ENCODE measurements around the gene SGCD.

DNA sequence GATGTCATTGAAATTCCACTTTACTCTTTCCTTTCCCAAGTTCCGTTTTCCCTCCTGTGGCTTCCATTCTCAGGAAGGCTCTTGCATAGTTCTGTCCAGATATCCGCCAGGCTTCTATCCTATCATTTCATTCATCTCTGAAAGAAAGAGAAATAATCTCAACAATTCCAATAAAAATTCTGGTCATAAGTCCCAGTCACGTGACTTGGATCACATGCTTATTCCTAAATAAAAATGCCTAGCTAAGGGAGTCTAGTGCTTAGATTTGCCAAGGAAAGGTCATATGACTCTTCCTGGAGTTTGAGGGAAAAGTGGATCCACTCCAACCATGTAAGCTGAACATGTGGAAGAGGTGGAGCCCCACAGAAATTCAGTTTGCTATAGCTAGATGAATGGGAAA lies 377.2 kb downstream of the SGCD start:
- TF ChIP-seq, protein P1, sequence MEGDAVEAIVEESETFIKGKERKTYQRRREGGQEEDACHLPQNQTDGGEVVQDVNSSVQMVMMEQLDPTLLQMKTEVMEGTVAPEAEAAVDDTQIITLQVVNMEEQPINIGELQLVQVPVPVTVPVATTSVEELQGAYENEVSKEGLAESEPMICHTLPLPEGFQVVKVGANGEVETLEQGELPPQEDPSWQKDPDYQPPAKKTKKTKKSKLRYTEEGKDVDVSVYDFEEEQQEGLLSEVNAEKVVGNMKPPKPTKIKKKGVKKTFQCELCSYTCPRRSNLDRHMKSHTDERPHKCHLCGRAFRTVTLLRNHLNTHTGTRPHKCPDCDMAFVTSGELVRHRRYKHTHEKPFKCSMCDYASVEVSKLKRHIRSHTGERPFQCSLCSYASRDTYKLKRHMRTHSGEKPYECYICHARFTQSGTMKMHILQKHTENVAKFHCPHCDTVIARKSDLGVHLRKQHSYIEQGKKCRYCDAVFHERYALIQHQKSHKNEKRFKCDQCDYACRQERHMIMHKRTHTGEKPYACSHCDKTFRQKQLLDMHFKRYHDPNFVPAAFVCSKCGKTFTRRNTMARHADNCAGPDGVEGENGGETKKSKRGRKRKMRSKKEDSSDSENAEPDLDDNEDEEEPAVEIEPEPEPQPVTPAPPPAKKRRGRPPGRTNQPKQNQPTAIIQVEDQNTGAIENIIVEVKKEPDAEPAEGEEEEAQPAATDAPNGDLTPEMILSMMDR (IDR thresholded peaks at IDR 0.05) = no peak
- TF ChIP-seq POLR2AphosphoS5 (IDR thresholded peaks at IDR 0.05; ENCODE audit: low read depth, low read length) = no peak
- TF ChIP-seq, protein P2, sequence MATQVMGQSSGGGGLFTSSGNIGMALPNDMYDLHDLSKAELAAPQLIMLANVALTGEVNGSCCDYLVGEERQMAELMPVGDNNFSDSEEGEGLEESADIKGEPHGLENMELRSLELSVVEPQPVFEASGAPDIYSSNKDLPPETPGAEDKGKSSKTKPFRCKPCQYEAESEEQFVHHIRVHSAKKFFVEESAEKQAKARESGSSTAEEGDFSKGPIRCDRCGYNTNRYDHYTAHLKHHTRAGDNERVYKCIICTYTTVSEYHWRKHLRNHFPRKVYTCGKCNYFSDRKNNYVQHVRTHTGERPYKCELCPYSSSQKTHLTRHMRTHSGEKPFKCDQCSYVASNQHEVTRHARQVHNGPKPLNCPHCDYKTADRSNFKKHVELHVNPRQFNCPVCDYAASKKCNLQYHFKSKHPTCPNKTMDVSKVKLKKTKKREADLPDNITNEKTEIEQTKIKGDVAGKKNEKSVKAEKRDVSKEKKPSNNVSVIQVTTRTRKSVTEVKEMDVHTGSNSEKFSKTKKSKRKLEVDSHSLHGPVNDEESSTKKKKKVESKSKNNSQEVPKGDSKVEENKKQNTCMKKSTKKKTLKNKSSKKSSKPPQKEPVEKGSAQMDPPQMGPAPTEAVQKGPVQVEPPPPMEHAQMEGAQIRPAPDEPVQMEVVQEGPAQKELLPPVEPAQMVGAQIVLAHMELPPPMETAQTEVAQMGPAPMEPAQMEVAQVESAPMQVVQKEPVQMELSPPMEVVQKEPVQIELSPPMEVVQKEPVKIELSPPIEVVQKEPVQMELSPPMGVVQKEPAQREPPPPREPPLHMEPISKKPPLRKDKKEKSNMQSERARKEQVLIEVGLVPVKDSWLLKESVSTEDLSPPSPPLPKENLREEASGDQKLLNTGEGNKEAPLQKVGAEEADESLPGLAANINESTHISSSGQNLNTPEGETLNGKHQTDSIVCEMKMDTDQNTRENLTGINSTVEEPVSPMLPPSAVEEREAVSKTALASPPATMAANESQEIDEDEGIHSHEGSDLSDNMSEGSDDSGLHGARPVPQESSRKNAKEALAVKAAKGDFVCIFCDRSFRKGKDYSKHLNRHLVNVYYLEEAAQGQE (IDR thresholded peaks at IDR 0.05; ENCODE audit: insufficient read depth in 1 of 2, low read depth in 2 of 2, low read length in 1 of 2) = no peak
- no peak for TF ChIP-seq TCF7L2 (IDR thresholded peaks at IDR 0.05; ENCODE audit: low read depth, low read length)

Measured in Panc1 (cell line).